ENCODE results near the gene RSL1D1. TPM values are rescaled to one million over a fixed set of nuclear protein-coding genes. Genes with fewer than 3 reads are reported as not detected.
A peak's percentile ranks its signal among the peaks of the same experiment; 100 is the strongest.

Gene RSL1D1
- polyA plus RNA-seq, 1 of the 3 experiments (the other 2 are of a cell fraction), result 38.0 TPM

DNA sequence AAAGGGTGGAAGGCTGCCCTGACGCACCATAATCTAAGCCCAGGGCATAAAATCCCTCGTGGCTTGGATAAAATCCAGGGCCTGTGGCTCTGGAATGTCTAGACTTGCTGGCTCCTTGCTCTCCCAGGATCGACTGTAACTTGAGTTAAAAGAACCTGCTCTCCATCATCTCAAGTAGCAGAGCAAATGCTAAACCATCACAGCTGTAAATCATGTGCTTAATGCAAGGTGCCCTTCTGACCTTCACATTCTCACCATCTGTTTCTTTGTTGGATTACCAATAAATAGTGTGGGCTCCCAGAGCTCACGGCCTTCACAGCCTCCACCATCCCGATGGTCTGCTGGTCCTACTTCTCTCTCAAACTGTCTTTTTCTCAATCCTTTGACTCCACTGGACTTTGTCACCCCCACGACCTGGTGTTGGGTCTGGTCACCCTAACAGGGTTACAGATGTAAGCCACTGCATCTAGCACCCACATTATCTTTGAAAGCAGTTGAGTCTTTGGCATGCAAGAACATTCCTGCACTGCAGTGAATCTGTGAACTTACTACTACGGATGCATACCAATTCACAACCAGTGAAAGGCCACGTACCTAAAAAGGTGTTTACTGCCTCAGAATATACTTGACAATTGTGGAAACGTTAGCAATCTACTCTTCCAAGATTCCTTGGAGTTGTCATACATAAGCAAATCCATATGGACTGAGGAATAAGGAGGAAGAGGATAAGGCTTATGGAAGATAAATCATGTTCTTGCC, 15.3 kb downstream of the RSL1D1 start (continued):
- TF ChIP-seq RXRA (IDR thresholded peaks at IDR 0.05; ENCODE audit: borderline replicate concordance, low read depth) (0 out of 2 replicates have a peak, but pooled peaks have one; percentile 8), NFIC (IDR thresholded peaks at IDR 0.05; ENCODE audit: borderline replicate concordance) (peak; percentile 58; the same call in 1 of the 2 replicates), MAX (IDR thresholded peaks at IDR 0.05; ENCODE audit: low read depth) (peak; percentile 53), YY1 (IDR thresholded peaks at IDR 0.05; ENCODE audit: low read depth) (no peak), JUND (IDR thresholded peaks at IDR 0.05) (no peak; the same call in 1 of the 2 replicates), NRF1 (IDR thresholded peaks at IDR 0.05; ENCODE audit: low read depth, low read length) (no peak), TAF1 (IDR thresholded peaks at IDR 0.05; ENCODE audit: borderline replicate concordance, low read depth, low read length) (no peak), MEF2A (IDR thresholded peaks at IDR 0.05; ENCODE audit: borderline replicate concordance, low read depth) (no peak)

DNA sequence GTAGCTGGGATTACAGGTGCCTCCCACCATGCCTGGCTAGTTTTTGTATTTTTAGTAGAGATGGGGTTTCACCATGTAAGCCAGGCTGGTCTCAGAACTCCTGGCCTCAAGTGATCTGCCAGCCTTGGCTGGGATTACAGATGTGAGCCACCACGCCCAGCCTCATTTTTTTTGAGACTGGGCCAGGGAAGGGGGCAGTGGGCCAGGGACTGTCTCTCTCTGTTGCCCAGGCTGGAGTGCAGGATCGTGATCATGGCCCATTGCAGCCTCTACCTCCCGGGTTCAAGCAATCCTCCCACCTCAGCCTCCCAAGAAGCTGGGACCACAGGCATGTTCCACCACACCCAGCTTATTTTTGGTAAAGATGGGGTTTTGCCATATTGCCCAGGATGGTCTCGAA, 16.0 kb downstream of the RSL1D1 start:
- H3F3A ChIP-seq (replicated peaks; ENCODE audit: insufficient read depth), result peaks cover 38% of the 10 kb centered on the region
- peaks cover 2 to 5% of the 10 kb centered on the region in 2 experiments; a peak in 3 of 4 replicates for H3K4me1 ChIP-seq (ENCODE audit: control insufficient read depth in 1 of 2, insufficient read depth in 2 of 2, low read depth in 1 of 2, low read length in 1 of 2)
- CTCF ChIA-PET, result interaction anchor here (0.8 to 1.3 kb wide), 3 partner anchors 17 to 428 kb away, joined by 3 to 4 read pairs (median 3); no protein-coding TSS in a partner anchor
- H3K4me3 ChIP-seq (ENCODE audit: low read depth in 2 of 2, low read length in 1 of 2), result no peak overlapping the region
- no peaks in the 10 kb centered on the region for H3K9me2 ChIP-seq
- no peak overlapping the region for H3K4me2 ChIP-seq
- H3K9ac ChIP-seq, result no peak overlapping the region
- no peaks in the 10 kb centered on the region for H3K27me3 ChIP-seq (ENCODE audit: insufficient read depth)
- POLR2A ChIA-PET, result interaction anchor here (0.6 kb wide), 1 partner anchor 10 kb away, joined by 8 read pairs; no protein-coding TSS in a partner anchor
- no peak overlapping the region for H2AFZ ChIP-seq (ENCODE audit: low read depth)
- no peaks in the 10 kb centered on the region for H3K9me3 ChIP-seq
- H3K36me3 ChIP-seq (replicated peaks in 1 of 2; ENCODE audit: control insufficient read depth in 1 of 2, insufficient read depth in 2 of 2, low read length in 1 of 2), result peaks cover 16 to 33% of the 10 kb centered on the region in 2 experiments
- no peaks in the 10 kb centered on the region for H3K79me2 ChIP-seq (ENCODE audit: insufficient read depth)
- DNase-seq, result no peak
- peaks cover 9% of the 10 kb centered on the region; the same call in 1 of the 2 replicates for H4K20me1 ChIP-seq (ENCODE audit: insufficient read depth)
- WGBS (ENCODE audit: low lambda C conversion rate), result 93% methylated on average over 4 of the region's 4 CpGs
- peak overlapping the region in 1 of 2 experiments; percentile 33; a peak in 2 of 4 replicates for H3K27ac ChIP-seq (ENCODE audit: low read depth in 2 of 2, low read length in 1 of 2)
- no peak for TF ChIP-seq GATA2 (CRISPR knock-in tag; IDR thresholded peaks at IDR 0.05)
- no peak for TF ChIP-seq SIN3A (IDR thresholded peaks at IDR 0.05; ENCODE audit: borderline replicate concordance, low read depth, low read length)
- TF ChIP-seq FOSL2 (IDR thresholded peaks at IDR 0.05; ENCODE audit: borderline replicate concordance, low read depth), result no peak
- TF ChIP-seq ZBTB33 (IDR thresholded peaks at IDR 0.05; ENCODE audit: borderline replicate concordance, low read depth), result no peak
- TF ChIP-seq MEF2A (IDR thresholded peaks at IDR 0.05; ENCODE audit: borderline replicate concordance, low read depth), result no peak
- TF ChIP-seq EZH2phosphoT487 (IDR thresholded peaks at IDR 0.05; ENCODE audit: borderline replicate concordance, low read depth), result no peak
- no peak for TF ChIP-seq YY1 (IDR thresholded peaks at IDR 0.05; ENCODE audit: low read depth)
- no peak for TF ChIP-seq RXRA (IDR thresholded peaks at IDR 0.05; ENCODE audit: borderline replicate concordance, low read depth)
- no peak for TF ChIP-seq EP300 (IDR thresholded peaks at IDR 0.05; ENCODE audit: borderline replicate concordance in 1 of 2, low read depth in 1 of 2, low read length in 1 of 2)
- TF ChIP-seq, protein P1, sequence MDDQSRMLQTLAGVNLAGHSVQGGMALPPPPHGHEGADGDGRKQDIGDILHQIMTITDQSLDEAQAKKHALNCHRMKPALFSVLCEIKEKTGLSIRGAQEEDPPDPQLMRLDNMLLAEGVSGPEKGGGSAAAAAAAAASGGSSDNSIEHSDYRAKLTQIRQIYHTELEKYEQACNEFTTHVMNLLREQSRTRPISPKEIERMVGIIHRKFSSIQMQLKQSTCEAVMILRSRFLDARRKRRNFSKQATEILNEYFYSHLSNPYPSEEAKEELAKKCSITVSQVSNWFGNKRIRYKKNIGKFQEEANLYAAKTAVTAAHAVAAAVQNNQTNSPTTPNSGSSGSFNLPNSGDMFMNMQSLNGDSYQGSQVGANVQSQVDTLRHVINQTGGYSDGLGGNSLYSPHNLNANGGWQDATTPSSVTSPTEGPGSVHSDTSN (IDR thresholded peaks at IDR 0.05), result no peak
- TF ChIP-seq, protein P2, sequence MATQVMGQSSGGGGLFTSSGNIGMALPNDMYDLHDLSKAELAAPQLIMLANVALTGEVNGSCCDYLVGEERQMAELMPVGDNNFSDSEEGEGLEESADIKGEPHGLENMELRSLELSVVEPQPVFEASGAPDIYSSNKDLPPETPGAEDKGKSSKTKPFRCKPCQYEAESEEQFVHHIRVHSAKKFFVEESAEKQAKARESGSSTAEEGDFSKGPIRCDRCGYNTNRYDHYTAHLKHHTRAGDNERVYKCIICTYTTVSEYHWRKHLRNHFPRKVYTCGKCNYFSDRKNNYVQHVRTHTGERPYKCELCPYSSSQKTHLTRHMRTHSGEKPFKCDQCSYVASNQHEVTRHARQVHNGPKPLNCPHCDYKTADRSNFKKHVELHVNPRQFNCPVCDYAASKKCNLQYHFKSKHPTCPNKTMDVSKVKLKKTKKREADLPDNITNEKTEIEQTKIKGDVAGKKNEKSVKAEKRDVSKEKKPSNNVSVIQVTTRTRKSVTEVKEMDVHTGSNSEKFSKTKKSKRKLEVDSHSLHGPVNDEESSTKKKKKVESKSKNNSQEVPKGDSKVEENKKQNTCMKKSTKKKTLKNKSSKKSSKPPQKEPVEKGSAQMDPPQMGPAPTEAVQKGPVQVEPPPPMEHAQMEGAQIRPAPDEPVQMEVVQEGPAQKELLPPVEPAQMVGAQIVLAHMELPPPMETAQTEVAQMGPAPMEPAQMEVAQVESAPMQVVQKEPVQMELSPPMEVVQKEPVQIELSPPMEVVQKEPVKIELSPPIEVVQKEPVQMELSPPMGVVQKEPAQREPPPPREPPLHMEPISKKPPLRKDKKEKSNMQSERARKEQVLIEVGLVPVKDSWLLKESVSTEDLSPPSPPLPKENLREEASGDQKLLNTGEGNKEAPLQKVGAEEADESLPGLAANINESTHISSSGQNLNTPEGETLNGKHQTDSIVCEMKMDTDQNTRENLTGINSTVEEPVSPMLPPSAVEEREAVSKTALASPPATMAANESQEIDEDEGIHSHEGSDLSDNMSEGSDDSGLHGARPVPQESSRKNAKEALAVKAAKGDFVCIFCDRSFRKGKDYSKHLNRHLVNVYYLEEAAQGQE (IDR thresholded peaks at IDR 0.05; ENCODE audit: low read depth, low read length), result no peak
- TF ChIP-seq RAD21 (IDR thresholded peaks at IDR 0.05; ENCODE audit: low read length), result no peak
- no peak for TF ChIP-seq NFIC (IDR thresholded peaks at IDR 0.05; ENCODE audit: borderline replicate concordance)
- TF ChIP-seq TAF1 (IDR thresholded peaks at IDR 0.05; ENCODE audit: borderline replicate concordance, low read depth, low read length), result no peak
- TF ChIP-seq CTCF (IDR thresholded peaks at IDR 0.05), result no peak
- no peak for TF ChIP-seq MXI1 (IDR thresholded peaks at IDR 0.05; ENCODE audit: low read depth, low read length)
